Measurements from ENCODE around the gene VTCN1. TPM values are rescaled to one million over a fixed set of nuclear protein-coding genes. Genes with fewer than 3 reads are reported as not detected.

VTCN1 gene
- total RNA-seq, 1 experiment from 2014 or later: not detected

DNA sequence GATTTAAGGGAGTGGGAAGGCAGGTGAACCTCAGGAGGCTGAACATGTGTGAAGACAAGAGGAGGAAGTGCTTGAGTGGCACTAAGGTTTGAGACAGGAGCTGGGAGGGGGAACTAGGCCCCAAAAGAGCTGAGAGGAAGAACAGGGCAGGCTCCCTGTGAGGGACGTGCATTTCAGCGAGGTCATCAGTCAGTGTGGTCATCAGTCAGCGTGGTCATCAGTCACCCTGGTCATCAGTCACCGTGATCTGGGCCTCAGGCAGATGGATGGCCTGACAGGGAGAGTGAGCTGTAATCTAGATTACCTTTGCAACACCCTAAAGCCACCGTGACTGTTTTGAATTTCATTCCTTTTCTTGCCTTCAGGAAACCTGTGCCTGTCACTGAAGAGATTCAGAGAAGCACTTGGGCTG lies 29.1 kb downstream of the VTCN1 start:
- DNase-seq (ENCODE audit: low read depth, low spot score) (no peak), ATAC-seq (no peak)
- intact Hi-C loops (cut with micrococcal nuclease; ENCODE audit: unreplicated experiment) (no loop called here), in situ Hi-C loops (cut with HindIII; ENCODE audit: low pct_unique_long_range_greater_than_20kb, low sequenced_read_pairs) (no loop called here)
- no peak overlapping the region for H3K27ac ChIP-seq (ENCODE audit: low read length)
- no peak overlapping the region for H3K4me3 ChIP-seq (ENCODE audit: low read depth in 2 of 2, low read length in 2 of 2)
- no peaks in the 10 kb centered on the region for H3K36me3 ChIP-seq (ENCODE audit: control insufficient read depth, insufficient read depth, low read length)
- ChIA-PET CTCF (no interaction called here), POLR2A (no interaction called here)
- BruUV-seq (replicated peaks): no TSS peak
- H3K27me3 ChIP-seq (ENCODE audit: control insufficient read depth, insufficient read depth, low read length): no peaks in the 10 kb centered on the region
- no peak for TF ChIP-seq SIN3A (IDR thresholded peaks at IDR 0.05; ENCODE audit: borderline replicate concordance, insufficient read depth, low read depth, low read length)
- TF ChIP-seq POLR2AphosphoS5 (IDR thresholded peaks at IDR 0.05; ENCODE audit: low read depth, low read length): no peak
- TF ChIP-seq, protein P1, sequence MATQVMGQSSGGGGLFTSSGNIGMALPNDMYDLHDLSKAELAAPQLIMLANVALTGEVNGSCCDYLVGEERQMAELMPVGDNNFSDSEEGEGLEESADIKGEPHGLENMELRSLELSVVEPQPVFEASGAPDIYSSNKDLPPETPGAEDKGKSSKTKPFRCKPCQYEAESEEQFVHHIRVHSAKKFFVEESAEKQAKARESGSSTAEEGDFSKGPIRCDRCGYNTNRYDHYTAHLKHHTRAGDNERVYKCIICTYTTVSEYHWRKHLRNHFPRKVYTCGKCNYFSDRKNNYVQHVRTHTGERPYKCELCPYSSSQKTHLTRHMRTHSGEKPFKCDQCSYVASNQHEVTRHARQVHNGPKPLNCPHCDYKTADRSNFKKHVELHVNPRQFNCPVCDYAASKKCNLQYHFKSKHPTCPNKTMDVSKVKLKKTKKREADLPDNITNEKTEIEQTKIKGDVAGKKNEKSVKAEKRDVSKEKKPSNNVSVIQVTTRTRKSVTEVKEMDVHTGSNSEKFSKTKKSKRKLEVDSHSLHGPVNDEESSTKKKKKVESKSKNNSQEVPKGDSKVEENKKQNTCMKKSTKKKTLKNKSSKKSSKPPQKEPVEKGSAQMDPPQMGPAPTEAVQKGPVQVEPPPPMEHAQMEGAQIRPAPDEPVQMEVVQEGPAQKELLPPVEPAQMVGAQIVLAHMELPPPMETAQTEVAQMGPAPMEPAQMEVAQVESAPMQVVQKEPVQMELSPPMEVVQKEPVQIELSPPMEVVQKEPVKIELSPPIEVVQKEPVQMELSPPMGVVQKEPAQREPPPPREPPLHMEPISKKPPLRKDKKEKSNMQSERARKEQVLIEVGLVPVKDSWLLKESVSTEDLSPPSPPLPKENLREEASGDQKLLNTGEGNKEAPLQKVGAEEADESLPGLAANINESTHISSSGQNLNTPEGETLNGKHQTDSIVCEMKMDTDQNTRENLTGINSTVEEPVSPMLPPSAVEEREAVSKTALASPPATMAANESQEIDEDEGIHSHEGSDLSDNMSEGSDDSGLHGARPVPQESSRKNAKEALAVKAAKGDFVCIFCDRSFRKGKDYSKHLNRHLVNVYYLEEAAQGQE (IDR thresholded peaks at IDR 0.05; ENCODE audit: insufficient read depth in 1 of 2, low read depth in 2 of 2, low read length in 1 of 2): no peak
- TF ChIP-seq, protein P2, sequence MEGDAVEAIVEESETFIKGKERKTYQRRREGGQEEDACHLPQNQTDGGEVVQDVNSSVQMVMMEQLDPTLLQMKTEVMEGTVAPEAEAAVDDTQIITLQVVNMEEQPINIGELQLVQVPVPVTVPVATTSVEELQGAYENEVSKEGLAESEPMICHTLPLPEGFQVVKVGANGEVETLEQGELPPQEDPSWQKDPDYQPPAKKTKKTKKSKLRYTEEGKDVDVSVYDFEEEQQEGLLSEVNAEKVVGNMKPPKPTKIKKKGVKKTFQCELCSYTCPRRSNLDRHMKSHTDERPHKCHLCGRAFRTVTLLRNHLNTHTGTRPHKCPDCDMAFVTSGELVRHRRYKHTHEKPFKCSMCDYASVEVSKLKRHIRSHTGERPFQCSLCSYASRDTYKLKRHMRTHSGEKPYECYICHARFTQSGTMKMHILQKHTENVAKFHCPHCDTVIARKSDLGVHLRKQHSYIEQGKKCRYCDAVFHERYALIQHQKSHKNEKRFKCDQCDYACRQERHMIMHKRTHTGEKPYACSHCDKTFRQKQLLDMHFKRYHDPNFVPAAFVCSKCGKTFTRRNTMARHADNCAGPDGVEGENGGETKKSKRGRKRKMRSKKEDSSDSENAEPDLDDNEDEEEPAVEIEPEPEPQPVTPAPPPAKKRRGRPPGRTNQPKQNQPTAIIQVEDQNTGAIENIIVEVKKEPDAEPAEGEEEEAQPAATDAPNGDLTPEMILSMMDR (IDR thresholded peaks at IDR 0.05): no peak
- no peak for TF ChIP-seq TCF7L2 (IDR thresholded peaks at IDR 0.05; ENCODE audit: low read depth, low read length)
- no peaks in the 10 kb centered on the region for H3K9me3 ChIP-seq (ENCODE audit: control insufficient read depth, insufficient read depth, low read depth, low read length)
- no peaks in the 10 kb centered on the region for H3K4me1 ChIP-seq (ENCODE audit: control insufficient read depth, insufficient read depth, low read length)

DNA sequence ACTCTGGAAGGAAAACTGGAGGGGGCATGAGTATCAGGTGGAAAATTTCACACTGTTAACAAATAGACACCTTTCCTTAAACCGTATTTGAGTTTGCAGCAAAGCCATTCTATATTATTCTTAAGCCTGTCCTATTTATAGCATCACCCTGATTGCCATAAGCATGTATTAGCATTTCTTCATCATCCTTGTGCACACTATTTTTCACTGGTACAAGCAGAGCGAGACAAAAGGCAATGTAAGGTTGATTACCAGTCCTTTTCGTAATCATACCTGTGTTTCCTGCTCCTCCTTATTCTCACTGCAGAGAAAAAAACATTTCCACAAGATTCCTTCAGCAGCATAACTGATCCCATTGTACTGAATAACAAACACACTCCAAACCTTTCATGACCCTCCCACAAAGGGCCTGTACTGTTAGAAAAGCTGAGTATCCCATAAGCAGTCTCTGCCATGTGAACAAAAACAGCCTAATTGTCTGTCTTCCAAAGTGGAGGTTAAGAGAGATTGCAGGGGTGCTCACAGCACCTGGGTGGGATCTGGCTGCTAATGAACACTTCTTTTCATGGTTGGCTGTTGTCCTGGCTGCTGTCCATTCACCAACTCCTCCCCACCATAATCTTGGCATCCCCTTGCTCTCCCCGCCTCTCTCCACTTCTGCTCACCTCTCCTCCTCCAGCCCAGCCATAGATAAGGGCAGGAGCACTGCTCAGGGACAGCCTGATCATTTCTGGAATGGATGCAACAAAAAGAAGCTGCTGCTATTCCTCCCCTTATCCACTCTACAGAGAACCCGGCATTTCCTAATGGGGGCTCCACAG lies 30.4 kb downstream of the VTCN1 start:
- no peak for ATAC-seq
- DNase-seq (ENCODE audit: low read depth, low spot score): no peak
- TF ChIP-seq, protein P2 (IDR thresholded peaks at IDR 0.05): no peak
- TF ChIP-seq POLR2AphosphoS5 (IDR thresholded peaks at IDR 0.05; ENCODE audit: low read depth, low read length): no peak
- TF ChIP-seq TCF7L2 (IDR thresholded peaks at IDR 0.05; ENCODE audit: low read depth, low read length): no peak
- TF ChIP-seq SIN3A (IDR thresholded peaks at IDR 0.05; ENCODE audit: borderline replicate concordance, insufficient read depth, low read depth, low read length): no peak
- TF ChIP-seq, protein P1 (IDR thresholded peaks at IDR 0.05; ENCODE audit: insufficient read depth in 1 of 2, low read depth in 2 of 2, low read length in 1 of 2): no peak
- no peak overlapping the region for H3K4me3 ChIP-seq (ENCODE audit: low read depth in 2 of 2, low read length in 2 of 2)
- H3K36me3 ChIP-seq (ENCODE audit: control insufficient read depth, insufficient read depth, low read length): no peaks in the 10 kb centered on the region
- no peak overlapping the region for H3K27ac ChIP-seq (ENCODE audit: low read length)
- BruUV-seq (replicated peaks): no TSS peak
- ChIA-PET POLR2A (no interaction called here), CTCF (no interaction called here)
- H3K9me3 ChIP-seq (ENCODE audit: control insufficient read depth, insufficient read depth, low read depth, low read length): no peaks in the 10 kb centered on the region
- no peaks in the 10 kb centered on the region for H3K27me3 ChIP-seq (ENCODE audit: control insufficient read depth, insufficient read depth, low read length)
- no peaks in the 10 kb centered on the region for H3K4me1 ChIP-seq (ENCODE audit: control insufficient read depth, insufficient read depth, low read length)
- in situ Hi-C loops (cut with HindIII; ENCODE audit: low pct_unique_long_range_greater_than_20kb, low sequenced_read_pairs): no loop called here
- intact Hi-C loops (cut with micrococcal nuclease; ENCODE audit: unreplicated experiment): no loop called here

All from Panc1 (cell line).